Upper lobe of right lung (tissue), 1 donor: ENCODE measurements around the gene UIMC1. TPM values are rescaled to one million over a fixed set of nuclear protein-coding genes. Genes with fewer than 3 reads are reported as not detected.
A peak's percentile ranks its signal among the peaks of the same experiment; 100 is the strongest.

Source experiments
- ATAC-seq: fragments of 200-7000 bp; cut with Tn5 transposase; one replicate; pipeline ENCODE4 v1.9.1; 2020; ENCODE audit warnings: mild to moderate bottlenecking, moderate library complexity
- DNase-seq: peaks from one replicate; pipeline ENCODE4 v3.0.0-alpha.2; 2020
- H3K27ac ChIP-seq: fragments of 200-600 bp; one replicate; pipeline ENCODE4 v1.8.0; 2022
- H3K27me3 ChIP-seq: fragments of 200-600 bp; one replicate; pipeline ENCODE4 v1.8.0; 2022; ENCODE audit warnings: mild to moderate bottlenecking
- H3K36me3 ChIP-seq: fragments of 200-600 bp; one replicate; pipeline ENCODE4 v1.8.0; 2022
- H3K4me1 ChIP-seq: fragments of 200-600 bp; one replicate; pipeline ENCODE4 v1.8.0; 2022
- H3K4me3 ChIP-seq: fragments of 200-600 bp; one replicate; pipeline ENCODE4 v1.8.0; 2022; ENCODE audit warnings: mild to moderate bottlenecking
- H3K9me3 ChIP-seq: fragments of 200-600 bp; one replicate; pipeline ENCODE4 v1.8.0; 2022
- CTCF ChIP-seq: fragments of 200-600 bp; IDR thresholded peaks from one replicate; pipeline ENCODE4 v1.8.0; 2022; ENCODE audit warnings: antibody characterized with exemption
- intact Hi-C: fragments of 100-400 bp; cut with DNase I; formaldehyde crosslinking; loops from one replicate; pipeline ENCODE4 v1.11.0; 2022
- total RNA-seq: library from RNA; stranded (reverse); fragmentation: NEBNext Ultra II Directional; extraction: Animal tissue kit (Norgen Biotek cat#: 25700); gene quantifications from one replicate; pipeline ENCODE4 v1.2.1, GENCODE V29; 2021
- donor health status: DM: no; HTN: yes; CAD: no; lungs with severe emphysema.

The UIMC1 gene
- total RNA-seq, 1 donor from 2014 or later = 35.4 TPM

GRCh38 chr5:177022386-177023302 is 16.1 kb upstream of the UIMC1 start, which contains the start of gene ZNF346:
Gene ZNF346 (plus strand): TSS chr5:177022696. CDS start chr5:177022739, 43 bp downstream.
- DNase-seq (peak; percentile 94), ATAC-seq (peak; percentile 95)

GRCh38 chr5:177020033-177020432 is 13.5 kb upstream of the UIMC1 start:
- Histone ChIP-seq H3K9me3 (no peaks in the 10 kb centered on the region), H3K36me3 (no peaks in the 10 kb centered on the region), H3K4me3 (no peak overlapping the region), H3K4me1 (peaks cover 6% of the 10 kb centered on the region), H3K27me3 (no peaks in the 10 kb centered on the region), H3K27ac (no peak overlapping the region)
- DNase-seq (no peak), ATAC-seq (no peak)
- TF ChIP-seq CTCF = no peak
- intact Hi-C loops = no loop called here

More at GRCh38 chr5:177022386-177023302, 16.1 kb upstream of the UIMC1 start, which contains the start of gene ZNF346:
- intact Hi-C loops = no loop called here
- H3K4me1 ChIP-seq = peaks cover 6% of the 10 kb centered on the region
- no peaks in the 10 kb centered on the region for H3K36me3 ChIP-seq
- no peaks in the 10 kb centered on the region for H3K9me3 ChIP-seq
- H3K4me3 ChIP-seq = peak within 1 kb of the TSS; percentile 84
- peak; percentile 63 for TF ChIP-seq CTCF
- H3K27ac ChIP-seq = peak within 1 kb of the TSS; percentile 71
- no peaks in the 10 kb centered on the region for H3K27me3 ChIP-seq

GRCh38 chr5:177018341-177018740 is 11.8 kb upstream of the UIMC1 start:
- DNase-seq = no peak
- no peaks in the 10 kb centered on the region for H3K27me3 ChIP-seq
- no peaks in the 10 kb centered on the region for H3K9me3 ChIP-seq
- intact Hi-C loops = no loop called here
- H3K36me3 ChIP-seq = no peaks in the 10 kb centered on the region
- peaks cover 6% of the 10 kb centered on the region for H3K4me1 ChIP-seq
- H3K4me3 ChIP-seq = no peak overlapping the region
- no peak for ATAC-seq
- no peak for TF ChIP-seq CTCF
- H3K27ac ChIP-seq = no peak overlapping the region

- DNase-seq (no peak), ATAC-seq (no peak)
- intact Hi-C loops = no loop called here
- H3K27ac ChIP-seq = no peak overlapping the region
- H3K4me3 ChIP-seq = no peak overlapping the region
- no peaks in the 10 kb centered on the region for H3K27me3 ChIP-seq
- no peaks in the 10 kb centered on the region for H3K9me3 ChIP-seq
- H3K4me1 ChIP-seq = no peaks in the 10 kb centered on the region
- H3K36me3 ChIP-seq = no peaks in the 10 kb centered on the region
- no peak for TF ChIP-seq CTCF
These were observed 8.6 kb upstream of the UIMC1 start for GRCh38 chr5:177015156-177015555.

DNA sequence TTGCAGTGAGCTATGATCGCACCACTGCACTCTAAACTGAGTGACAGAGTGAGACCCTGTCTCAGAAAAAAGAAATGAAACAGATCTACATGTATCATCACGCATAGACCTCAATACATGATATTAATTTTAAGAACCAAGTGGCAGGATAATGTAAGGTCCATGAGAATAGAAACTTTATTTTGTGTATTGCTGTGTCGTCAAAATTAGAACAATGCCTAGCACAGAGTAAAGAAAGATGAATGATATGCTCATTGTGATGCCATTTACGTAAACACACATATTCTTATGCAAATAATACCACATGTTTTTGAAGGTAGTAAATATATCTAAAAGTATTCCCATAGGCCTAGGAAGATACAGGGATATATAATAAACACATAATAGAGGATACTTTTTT is 3.6 kb upstream of the UIMC1 start:
- peaks cover 5% of the 10 kb centered on the region for H3K4me1 ChIP-seq
- no peak overlapping the region for H3K4me3 ChIP-seq
- no peaks in the 10 kb centered on the region for H3K27me3 ChIP-seq
- no peak overlapping the region for H3K27ac ChIP-seq
- intact Hi-C loops = no loop called here
- DNase-seq (no peak), ATAC-seq (no peak)
- no peaks in the 10 kb centered on the region for H3K9me3 ChIP-seq
- no peaks in the 10 kb centered on the region for H3K36me3 ChIP-seq
- no peak for TF ChIP-seq CTCF
